C4-2B (cell line): ENCODE data around the gene SYTL3.

Experiments used
- CTCF ChIP-seq: fragments of 450-650 bp; conservative IDR thresholded peaks from 2 replicates; pipeline ENCODE4 v1.5.1; 2017; ENCODE audit warnings: mild to moderate bottlenecking
- ZFX ChIP-seq: fragments of 450-650 bp; IDR thresholded peaks from 2 replicates; pipeline ENCODE4 v1.6.1; 2017

DNA sequence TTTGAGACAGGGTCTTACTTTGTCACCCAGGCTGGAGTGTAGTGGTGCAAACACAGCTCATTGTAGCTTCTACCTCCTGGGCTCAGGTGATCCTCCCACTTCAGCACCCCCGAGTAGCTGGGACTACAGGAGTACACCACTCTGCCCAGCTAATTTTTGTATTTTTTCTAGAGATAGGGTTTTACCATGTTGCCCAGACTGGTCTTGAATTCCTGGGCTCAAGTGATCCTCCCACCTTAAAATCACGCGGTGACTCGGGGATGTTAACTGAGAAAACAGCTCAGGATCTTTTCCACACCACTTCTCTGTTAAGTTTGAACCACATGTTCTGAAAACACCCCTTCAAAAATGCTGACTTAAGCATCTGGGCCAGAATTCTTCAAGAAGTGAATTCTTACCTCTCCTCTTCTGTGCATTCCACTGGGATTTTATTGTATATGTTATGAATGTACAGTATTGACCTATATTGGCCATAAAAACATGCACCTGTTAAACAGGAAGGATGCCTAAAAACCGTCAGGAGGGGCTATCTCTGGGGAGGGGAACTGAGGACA is 72.4 kb downstream of the SYTL3 start:
- TF ChIP-seq CTCF (no peak), ZFX (no peak)
